ENCODE data around the gene TLK2. TPM values are rescaled to one million over a fixed set of nuclear protein-coding genes. Genes with fewer than 3 reads are reported as not detected.

Gene TLK2
- total RNA-seq, 1 donor from 2014 or later = 30.7 TPM

- intact Hi-C loops (cut with DNase I) = no loop called here
- DNase-seq (ENCODE audit: low spot score) = no peak
These were observed 166.0 kb downstream of the TLK2 start for GRCh38 chr17:62644487-62645173.

- no peak for DNase-seq (ENCODE audit: low spot score)
- intact Hi-C loops (cut with DNase I) = no loop called here
These were observed 169.8 kb downstream of the TLK2 start for GRCh38 chr17:62648251-62648955.

GRCh38 chr17:62648956-62649294 is 170.3 kb downstream of the TLK2 start:
- no peak for DNase-seq (ENCODE audit: low spot score)
- intact Hi-C loops (cut with DNase I) = no loop called here

DNA sequence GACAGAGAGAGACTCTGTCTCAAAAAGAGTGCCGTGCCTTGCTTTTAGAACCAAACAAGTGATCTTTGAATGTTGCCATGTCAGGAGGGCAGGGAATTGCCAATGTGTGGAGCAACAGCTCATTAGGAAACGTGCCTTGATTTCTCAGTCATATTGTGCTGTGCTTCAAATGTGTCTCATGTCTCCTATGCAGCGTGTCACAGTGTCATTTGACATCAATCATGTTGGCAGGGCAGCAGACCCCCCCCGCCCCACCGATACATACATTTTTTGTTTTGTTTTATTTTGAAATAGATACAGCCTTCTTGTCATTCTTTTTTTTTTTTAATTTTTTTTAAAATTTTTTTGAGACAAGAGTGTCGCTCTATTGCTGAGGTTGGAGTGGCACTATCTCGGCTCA is 170.9 kb downstream of the TLK2 start:
- intact Hi-C loops (cut with DNase I) = no loop called here
- DNase-seq (ENCODE audit: low spot score) = no peak

- DNase-seq (ENCODE audit: low spot score) = no peak
- intact Hi-C loops (cut with DNase I) = no loop called here
These were observed 172.0 kb downstream of the TLK2 start for GRCh38 chr17:62650587-62650986.

- intact Hi-C loops (cut with DNase I) = no loop called here
- no peak for DNase-seq (ENCODE audit: low spot score)
These were observed 173.8 kb downstream of the TLK2 start for GRCh38 chr17:62652251-62653001.

- intact Hi-C loops (cut with DNase I) = no loop called here
- DNase-seq (ENCODE audit: low spot score) = no peak
These were observed 174.6 kb downstream of the TLK2 start for GRCh38 chr17:62653002-62653825.

GRCh38 chr17:62653826-62654761 is 175.5 kb downstream of the TLK2 start:
- DNase-seq (ENCODE audit: low spot score) = peak; percentile 83
- intact Hi-C loops (cut with DNase I) = no loop called here

- DNase-seq (ENCODE audit: low spot score) = no peak
- intact Hi-C loops (cut with DNase I) = no loop called here
These were observed 177.0 kb downstream of the TLK2 start for GRCh38 chr17:62655656-62656055.

GRCh38 chr17:62656446-62656845 is 177.8 kb downstream of the TLK2 start:
- DNase-seq (ENCODE audit: low spot score) = no peak
- intact Hi-C loops (cut with DNase I) = no loop called here

DNA sequence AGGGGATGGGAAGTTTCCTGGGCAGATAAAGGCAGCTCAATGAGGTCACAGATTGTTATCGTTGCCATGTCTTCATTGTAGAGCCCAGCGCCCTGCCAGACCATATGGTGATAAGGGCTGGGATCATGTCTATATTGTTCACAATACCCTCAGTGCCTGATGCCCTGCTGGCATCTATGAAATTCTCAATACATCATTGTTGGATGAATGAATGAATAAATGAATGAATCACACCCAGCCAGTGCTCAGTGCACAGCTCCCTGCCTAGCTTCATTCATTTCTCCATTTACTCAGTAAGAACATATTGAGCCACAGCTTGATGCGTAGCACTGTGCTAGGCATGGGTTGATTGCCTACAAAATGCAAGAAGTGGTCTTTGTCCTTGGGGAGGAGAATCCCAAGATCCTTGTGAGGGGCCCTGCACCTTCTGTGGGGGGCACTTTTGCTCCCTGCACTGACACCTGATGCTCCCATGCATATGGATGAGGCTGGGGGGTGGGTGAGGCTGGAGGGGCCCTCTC is 178.6 kb downstream of the TLK2 start:
- no peak for DNase-seq (ENCODE audit: low spot score)
- intact Hi-C loops (cut with DNase I) = no loop called here

DNA sequence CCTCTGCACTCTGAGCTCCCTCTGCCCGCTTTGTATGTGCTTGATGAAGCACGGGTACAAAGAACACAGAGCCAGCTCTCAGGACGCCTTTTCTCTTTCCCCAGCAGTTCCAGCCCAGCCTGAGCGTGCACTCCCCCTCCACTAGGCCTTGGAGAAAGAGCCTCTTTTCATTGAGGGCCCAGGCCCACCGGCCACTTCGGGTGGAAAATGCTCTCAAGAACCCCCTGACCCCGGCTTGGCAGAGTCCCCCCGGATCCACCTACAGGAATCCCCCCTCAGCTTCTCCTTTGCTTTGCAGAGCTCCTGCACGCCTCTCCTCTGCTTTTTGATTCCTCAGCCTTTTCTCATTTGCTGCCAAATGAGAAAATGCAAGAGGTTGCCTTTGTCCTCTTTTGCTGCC is 179.1 kb downstream of the TLK2 start:
- intact Hi-C loops (cut with DNase I) = no loop called here
- DNase-seq (ENCODE audit: low spot score) = no peak

GRCh38 chr17:62658136-62658920 is 179.7 kb downstream of the TLK2 start:
- intact Hi-C loops (cut with DNase I) = no loop called here

GRCh38 chr17:62660629-62661118 is 182.0 kb downstream of the TLK2 start:
- no peak for DNase-seq (ENCODE audit: low spot score)
- intact Hi-C loops (cut with DNase I) = no loop called here

More at GRCh38 chr17:62658136-62658920, 179.7 kb downstream of the TLK2 start:
- no peak for DNase-seq (ENCODE audit: low spot score)

DNA sequence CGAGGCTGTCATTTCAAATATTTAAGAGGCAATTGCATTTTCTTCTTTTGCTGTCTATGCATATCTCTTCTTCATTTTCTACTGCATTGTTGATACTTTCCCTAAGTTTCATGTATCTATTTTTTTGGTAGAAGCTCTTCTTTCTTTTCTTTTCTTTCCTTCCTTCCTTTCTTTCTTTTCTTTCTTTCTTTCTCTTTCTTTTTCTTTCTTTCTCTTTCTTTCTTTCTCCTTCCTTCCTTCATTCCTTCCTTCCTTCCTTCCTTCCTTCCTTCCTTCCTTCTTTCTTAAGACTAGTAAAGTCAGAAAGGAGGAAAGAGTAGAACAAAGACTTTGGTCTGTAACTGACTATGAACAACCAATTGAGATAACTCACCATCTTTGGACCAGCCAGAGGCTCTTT is 182.7 kb downstream of the TLK2 start:
- DNase-seq (ENCODE audit: low spot score) = no peak
- intact Hi-C loops (cut with DNase I) = no loop called here

- no peak for DNase-seq (ENCODE audit: low spot score)
- intact Hi-C loops (cut with DNase I) = no loop called here
These were observed 184.2 kb downstream of the TLK2 start for GRCh38 chr17:62662855-62663254.

All from cardiac septum (tissue), 1 donor.